Measurements from ENCODE around the gene UCP2.

GRCh38 chr11:73995247-73995646, 12.6 kb upstream of the UCP2 start:
- TF ChIP-seq, protein P1, sequence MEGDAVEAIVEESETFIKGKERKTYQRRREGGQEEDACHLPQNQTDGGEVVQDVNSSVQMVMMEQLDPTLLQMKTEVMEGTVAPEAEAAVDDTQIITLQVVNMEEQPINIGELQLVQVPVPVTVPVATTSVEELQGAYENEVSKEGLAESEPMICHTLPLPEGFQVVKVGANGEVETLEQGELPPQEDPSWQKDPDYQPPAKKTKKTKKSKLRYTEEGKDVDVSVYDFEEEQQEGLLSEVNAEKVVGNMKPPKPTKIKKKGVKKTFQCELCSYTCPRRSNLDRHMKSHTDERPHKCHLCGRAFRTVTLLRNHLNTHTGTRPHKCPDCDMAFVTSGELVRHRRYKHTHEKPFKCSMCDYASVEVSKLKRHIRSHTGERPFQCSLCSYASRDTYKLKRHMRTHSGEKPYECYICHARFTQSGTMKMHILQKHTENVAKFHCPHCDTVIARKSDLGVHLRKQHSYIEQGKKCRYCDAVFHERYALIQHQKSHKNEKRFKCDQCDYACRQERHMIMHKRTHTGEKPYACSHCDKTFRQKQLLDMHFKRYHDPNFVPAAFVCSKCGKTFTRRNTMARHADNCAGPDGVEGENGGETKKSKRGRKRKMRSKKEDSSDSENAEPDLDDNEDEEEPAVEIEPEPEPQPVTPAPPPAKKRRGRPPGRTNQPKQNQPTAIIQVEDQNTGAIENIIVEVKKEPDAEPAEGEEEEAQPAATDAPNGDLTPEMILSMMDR (conservative IDR thresholded peaks at IDR 0.05; ENCODE audit: low read length) = no peak
- no peak for TF ChIP-seq EZH2phosphoT487 (IDR thresholded peaks at IDR 0.05; ENCODE audit: borderline replicate concordance)

Measured in Loucy (cell line).